GM12878 (cell line): ENCODE measurements around the gene DAZAP1. TPM values are rescaled to one million over a fixed set of nuclear protein-coding genes. Genes with fewer than 3 reads are reported as not detected.

Source experiments
- BACH1 ChIP-seq: fragments of 450-650 bp; IDR thresholded peaks from 2 replicates; pipeline ENCODE4 v1.6.1; 2017; ENCODE audit warnings: mild to moderate bottlenecking, borderline replicate concordance
- EGR1 ChIP-seq, 2 experiments: IDR thresholded peaks; 1 replicate in 1 of 2; 2 replicates in 1 of 2; pipeline ENCODE4 v1.6.1; 2011 to 2012; ENCODE audit warnings: low read depth in 2 of 2, low read length in 2 of 2, borderline replicate concordance in 1 of 2, mild to moderate bottlenecking in 1 of 2, moderate library complexity in 1 of 2
- KDM1A ChIP-seq: fragments of 200-600 bp; sonication (generic); IDR thresholded peaks from 2 replicates; pipeline ENCODE4 v1.6.1; 2016; ENCODE audit warnings: borderline replicate concordance
- MEF2B ChIP-seq: fragments of 450-650 bp; IDR thresholded peaks from 2 replicates; pipeline ENCODE4 v1.6.1; 2018; ENCODE audit warnings: mild to moderate bottlenecking, moderate library complexity; ENCODE audit not compliant: partially characterized antibody, poor library complexity, severe bottlenecking
- POU2F2 ChIP-seq: IDR thresholded peaks from 3 replicates; pipeline ENCODE4 v1.6.1; 2011; ENCODE audit warnings: low read depth, mild to moderate bottlenecking, low read length, borderline replicate concordance
- RUNX3 ChIP-seq: IDR thresholded peaks from 2 replicates; pipeline ENCODE4 v1.6.1; 2012; ENCODE audit warnings: low read length, inconsistent platforms
- SUPT20H ChIP-seq: IDR thresholded peaks from 2 replicates; pipeline ENCODE4 v1.6.1; 2011; ENCODE audit warnings: low read depth, mild to moderate bottlenecking, low read length, moderate library complexity, borderline replicate concordance; ENCODE audit not compliant: control insufficient read depth
- SUZ12 ChIP-seq: fragments of 200-600 bp; sonication (generic); IDR thresholded peaks from one replicate; pipeline ENCODE4 v1.6.1; 2018; ENCODE audit warnings: antibody characterized with exemption, mild to moderate bottlenecking; ENCODE audit not compliant: unreplicated experiment
- TCF12 ChIP-seq: IDR thresholded peaks from 2 replicates; pipeline ENCODE4 v1.6.1; 2011; ENCODE audit warnings: low read depth, mild to moderate bottlenecking, low read length
- polyA plus RNA-seq, 11 experiments: library from polyadenylated mRNA; depleted of rRNA in 4 of 11; unstranded in 6 of 11; stranded (reverse) in 5 of 11; fragments of >200 nt; fragmentation: Nextera tagmentation in 4 of 11; fragmentation: Illumina TruSeq in 1 of 11; extraction: Ambion mirVana in 4 of 11; extraction: Trizol in 1 of 11; gene quantifications; 1 replicate in 1 of 11; 2 replicates in 10 of 11; pipeline versions ENCODE4 v1.2.1 to v1.2.3, GENCODE V29; 2011 to 2016; ENCODE audit warnings: inconsistent platforms in 2 of 11, missing spikeins in 2 of 11, low read depth in 1 of 11
- total RNA-seq, 4 experiments: library from RNA; depleted of rRNA in 3 of 4; stranded (reverse); fragments of >200 nt in 3 of 4; fragmentation: Illumina TruSeq in 1 of 4; extraction: Trizol in 1 of 4; gene quantifications; 2 replicates each; pipeline versions ENCODE4 v1.2.1 to v1.2.3, GENCODE V29; 2013 to 2021
- TF ChIP-seq, protein P1 (sequence below): fragments of 450-650 bp; IDR thresholded peaks from 2 replicates; pipeline ENCODE4 v1.6.1; 2018; ENCODE audit warnings: borderline replicate concordance, mild to moderate bottlenecking; ENCODE audit not compliant: partially characterized antibody
- TF ChIP-seq, protein P2 (sequence below): fragments of 450-650 bp; formaldehyde crosslinking; IDR thresholded peaks from 2 replicates; pipeline ENCODE4 v1.4.0; 2022; ENCODE audit warnings: mild to moderate bottlenecking, moderate library complexity
- TF ChIP-seq, protein P3 (sequence below): fragments of 450-650 bp; IDR thresholded peaks from 2 replicates; pipeline ENCODE4 v1.6.1; 2017; ENCODE audit warnings: mild to moderate bottlenecking, moderate library complexity
- TF ChIP-seq, protein P4 (sequence below): fragments of 450-650 bp; formaldehyde crosslinking; IDR thresholded peaks from 2 replicates; pipeline ENCODE4 v1.4.0; 2020; ENCODE audit warnings: mild to moderate bottlenecking, moderate library complexity

The DAZAP1 gene
- total and polyA plus RNA-seq, 10 of the 15 experiments (the other 5 are each of a cell fraction or from before 2014, with no cell fraction given), result 9.9 to 240 (median 92.3) TPM

DNA sequence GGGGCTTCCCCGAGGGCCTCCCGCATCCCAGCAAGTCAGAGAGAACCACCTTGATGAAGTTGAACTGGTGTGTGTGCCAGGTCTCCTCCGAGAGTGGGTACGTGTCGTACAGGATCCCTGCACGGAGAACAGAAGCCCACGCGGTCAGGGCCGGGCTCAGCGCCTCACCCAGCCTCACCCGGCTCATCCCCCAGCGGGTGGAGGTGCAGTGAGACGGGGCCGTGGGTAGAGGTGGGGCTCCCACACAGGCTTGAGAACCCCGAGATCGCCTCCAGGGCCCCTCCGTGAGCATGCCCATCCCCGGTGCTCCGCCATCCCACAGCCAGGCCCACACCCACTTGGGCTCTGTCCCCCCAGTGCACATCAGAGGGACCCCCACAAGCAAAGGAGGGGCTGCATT lies 8.3 kb upstream of the DAZAP1 start (continued):
- TF ChIP-seq POU2F2 (no peak), MEF2B (no peak), BACH1 (no peak), RUNX3 (no peak), EGR1 (IDR thresholded peaks at IDR 0.05; ENCODE audit: borderline replicate concordance in 1 of 2, low read depth in 2 of 2, low read length in 2 of 2) (no peak), KDM1A (no peak), SUZ12 (no peak), SUPT20H (no peak), TCF12 (no peak)
- TF ChIP-seq, protein P1, sequence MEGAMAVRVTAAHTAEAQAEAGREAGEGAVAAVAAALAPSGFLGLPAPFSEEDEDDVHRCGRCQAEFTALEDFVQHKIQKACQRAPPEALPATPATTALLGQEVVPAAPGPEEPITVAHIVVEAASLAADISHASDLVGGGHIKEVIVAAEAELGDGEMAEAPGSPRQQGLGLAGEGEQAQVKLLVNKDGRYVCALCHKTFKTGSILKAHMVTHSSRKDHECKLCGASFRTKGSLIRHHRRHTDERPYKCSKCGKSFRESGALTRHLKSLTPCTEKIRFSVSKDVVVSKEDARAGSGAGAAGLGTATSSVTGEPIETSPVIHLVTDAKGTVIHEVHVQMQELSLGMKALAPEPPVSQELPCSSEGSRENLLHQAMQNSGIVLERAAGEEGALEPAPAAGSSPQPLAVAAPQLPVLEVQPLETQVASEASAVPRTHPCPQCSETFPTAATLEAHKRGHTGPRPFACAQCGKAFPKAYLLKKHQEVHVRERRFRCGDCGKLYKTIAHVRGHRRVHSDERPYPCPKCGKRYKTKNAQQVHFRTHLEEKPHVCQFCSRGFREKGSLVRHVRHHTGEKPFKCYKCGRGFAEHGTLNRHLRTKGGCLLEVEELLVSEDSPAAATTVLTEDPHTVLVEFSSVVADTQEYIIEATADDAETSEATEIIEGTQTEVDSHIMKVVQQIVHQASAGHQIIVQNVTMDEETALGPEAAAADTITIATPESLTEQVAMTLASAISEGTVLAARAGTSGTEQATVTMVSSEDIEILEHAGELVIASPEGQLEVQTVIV, result no peak
- TF ChIP-seq, protein P2, sequence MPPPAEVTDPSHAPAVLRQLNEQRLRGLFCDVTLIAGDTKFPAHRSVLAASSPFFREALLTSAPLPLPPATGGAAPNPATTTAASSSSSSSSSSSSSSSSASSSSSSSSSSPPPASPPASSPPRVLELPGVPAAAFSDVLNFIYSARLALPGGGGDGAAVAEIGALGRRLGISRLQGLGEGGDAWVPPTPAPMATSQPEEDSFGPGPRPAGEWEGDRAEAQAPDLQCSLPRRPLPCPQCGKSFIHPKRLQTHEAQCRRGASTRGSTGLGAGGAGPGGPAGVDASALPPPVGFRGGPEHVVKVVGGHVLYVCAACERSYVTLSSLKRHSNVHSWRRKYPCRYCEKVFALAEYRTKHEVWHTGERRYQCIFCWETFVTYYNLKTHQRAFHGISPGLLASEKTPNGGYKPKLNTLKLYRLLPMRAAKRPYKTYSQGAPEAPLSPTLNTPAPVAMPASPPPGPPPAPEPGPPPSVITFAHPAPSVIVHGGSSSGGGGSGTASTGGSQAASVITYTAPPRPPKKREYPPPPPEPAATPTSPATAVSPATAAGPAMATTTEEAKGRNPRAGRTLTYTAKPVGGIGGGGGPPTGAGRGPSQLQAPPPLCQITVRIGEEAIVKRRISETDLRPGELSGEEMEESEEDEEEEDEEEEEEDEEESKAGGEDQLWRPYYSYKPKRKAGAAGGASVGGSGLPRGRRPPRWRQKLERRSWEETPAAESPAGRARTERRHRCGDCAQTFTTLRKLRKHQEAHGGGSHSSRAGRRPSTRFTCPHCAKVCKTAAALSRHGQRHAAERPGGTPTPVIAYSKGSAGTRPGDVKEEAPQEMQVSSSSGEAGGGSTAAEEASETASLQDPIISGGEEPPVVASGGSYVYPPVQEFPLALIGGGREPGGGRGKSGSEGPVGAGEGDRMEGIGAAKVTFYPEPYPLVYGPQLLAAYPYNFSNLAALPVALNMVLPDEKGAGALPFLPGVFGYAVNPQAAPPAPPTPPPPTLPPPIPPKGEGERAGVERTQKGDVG (CRISPR knock-in tag), result no peak
- TF ChIP-seq, protein P3, sequence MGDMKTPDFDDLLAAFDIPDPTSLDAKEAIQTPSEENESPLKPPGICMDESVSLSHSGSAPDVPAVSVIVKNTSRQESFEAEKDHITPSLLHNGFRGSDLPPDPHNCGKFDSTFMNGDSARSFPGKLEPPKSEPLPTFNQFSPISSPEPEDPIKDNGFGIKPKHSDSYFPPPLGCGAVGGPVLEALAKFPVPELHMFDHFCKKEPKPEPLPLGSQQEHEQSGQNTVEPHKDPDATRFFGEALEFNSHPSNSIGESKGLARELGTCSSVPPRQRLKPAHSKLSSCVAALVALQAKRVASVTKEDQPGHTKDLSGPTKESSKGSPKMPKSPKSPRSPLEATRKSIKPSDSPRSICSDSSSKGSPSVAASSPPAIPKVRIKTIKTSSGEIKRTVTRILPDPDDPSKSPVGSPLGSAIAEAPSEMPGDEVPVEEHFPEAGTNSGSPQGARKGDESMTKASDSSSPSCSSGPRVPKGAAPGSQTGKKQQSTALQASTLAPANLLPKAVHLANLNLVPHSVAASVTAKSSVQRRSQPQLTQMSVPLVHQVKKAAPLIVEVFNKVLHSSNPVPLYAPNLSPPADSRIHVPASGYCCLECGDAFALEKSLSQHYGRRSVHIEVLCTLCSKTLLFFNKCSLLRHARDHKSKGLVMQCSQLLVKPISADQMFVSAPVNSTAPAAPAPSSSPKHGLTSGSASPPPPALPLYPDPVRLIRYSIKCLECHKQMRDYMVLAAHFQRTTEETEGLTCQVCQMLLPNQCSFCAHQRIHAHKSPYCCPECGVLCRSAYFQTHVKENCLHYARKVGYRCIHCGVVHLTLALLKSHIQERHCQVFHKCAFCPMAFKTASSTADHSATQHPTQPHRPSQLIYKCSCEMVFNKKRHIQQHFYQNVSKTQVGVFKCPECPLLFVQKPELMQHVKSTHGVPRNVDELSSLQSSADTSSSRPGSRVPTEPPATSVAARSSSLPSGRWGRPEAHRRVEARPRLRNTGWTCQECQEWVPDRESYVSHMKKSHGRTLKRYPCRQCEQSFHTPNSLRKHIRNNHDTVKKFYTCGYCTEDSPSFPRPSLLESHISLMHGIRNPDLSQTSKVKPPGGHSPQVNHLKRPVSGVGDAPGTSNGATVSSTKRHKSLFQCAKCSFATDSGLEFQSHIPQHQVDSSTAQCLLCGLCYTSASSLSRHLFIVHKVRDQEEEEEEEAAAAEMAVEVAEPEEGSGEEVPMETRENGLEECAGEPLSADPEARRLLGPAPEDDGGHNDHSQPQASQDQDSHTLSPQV, result no peak
- TF ChIP-seq, protein P4, sequence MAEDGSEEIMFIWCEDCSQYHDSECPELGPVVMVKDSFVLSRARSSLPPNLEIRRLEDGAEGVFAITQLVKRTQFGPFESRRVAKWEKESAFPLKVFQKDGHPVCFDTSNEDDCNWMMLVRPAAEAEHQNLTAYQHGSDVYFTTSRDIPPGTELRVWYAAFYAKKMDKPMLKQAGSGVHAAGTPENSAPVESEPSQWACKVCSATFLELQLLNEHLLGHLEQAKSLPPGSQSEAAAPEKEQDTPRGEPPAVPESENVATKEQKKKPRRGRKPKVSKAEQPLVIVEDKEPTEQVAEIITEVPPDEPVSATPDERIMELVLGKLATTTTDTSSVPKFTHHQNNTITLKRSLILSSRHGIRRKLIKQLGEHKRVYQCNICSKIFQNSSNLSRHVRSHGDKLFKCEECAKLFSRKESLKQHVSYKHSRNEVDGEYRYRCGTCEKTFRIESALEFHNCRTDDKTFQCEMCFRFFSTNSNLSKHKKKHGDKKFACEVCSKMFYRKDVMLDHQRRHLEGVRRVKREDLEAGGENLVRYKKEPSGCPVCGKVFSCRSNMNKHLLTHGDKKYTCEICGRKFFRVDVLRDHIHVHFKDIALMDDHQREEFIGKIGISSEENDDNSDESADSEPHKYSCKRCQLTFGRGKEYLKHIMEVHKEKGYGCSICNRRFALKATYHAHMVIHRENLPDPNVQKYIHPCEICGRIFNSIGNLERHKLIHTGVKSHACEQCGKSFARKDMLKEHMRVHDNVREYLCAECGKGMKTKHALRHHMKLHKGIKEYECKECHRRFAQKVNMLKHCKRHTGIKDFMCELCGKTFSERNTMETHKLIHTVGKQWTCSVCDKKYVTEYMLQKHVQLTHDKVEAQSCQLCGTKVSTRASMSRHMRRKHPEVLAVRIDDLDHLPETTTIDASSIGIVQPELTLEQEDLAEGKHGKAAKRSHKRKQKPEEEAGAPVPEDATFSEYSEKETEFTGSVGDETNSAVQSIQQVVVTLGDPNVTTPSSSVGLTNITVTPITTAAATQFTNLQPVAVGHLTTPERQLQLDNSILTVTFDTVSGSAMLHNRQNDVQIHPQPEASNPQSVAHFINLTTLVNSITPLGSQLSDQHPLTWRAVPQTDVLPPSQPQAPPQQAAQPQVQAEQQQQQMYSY (CRISPR knock-in tag), result no peak
